Suprapubic skin (tissue), 4 donors: ENCODE results near the gene PMM1. TPM values are rescaled to one million over a fixed set of nuclear protein-coding genes. Genes with fewer than 3 reads are reported as not detected.

ENCODE experiments used
- DNase-seq, 2 donors: peaks; one replicate each; pipeline ENCODE4 v3.0.0-alpha.2; 2019; ENCODE audit warnings: low spot score in 2 of 2
- H3K27ac ChIP-seq: fragments of 200-600 bp; sonication (generic); one replicate; pipeline ENCODE4 v1.5.1; 2019
- H3K27me3 ChIP-seq: fragments of 200-600 bp; sonication (generic); one replicate; pipeline ENCODE4 v1.5.1; 2019
- H3K36me3 ChIP-seq: fragments of 200-600 bp; sonication (generic); one replicate; pipeline ENCODE4 v1.5.1; 2019
- H3K4me1 ChIP-seq: fragments of 200-600 bp; sonication (generic); one replicate; pipeline ENCODE4 v1.5.1; 2019
- H3K4me3 ChIP-seq: fragments of 200-600 bp; sonication (generic); one replicate; pipeline ENCODE4 v1.5.1; 2019; ENCODE audit warnings: mild to moderate bottlenecking
- H3K9me3 ChIP-seq: fragments of 200-600 bp; sonication (generic); one replicate; pipeline ENCODE4 v1.5.1; 2019
- EP300 ChIP-seq: sonication (generic); formaldehyde crosslinking; IDR thresholded peaks from one replicate; pipeline ENCODE4 v1.6.1; 2017; ENCODE audit warnings: antibody characterized with exemption
- POLR2A ChIP-seq, 2 donors: fragments of 450-650 bp; IDR thresholded peaks; one replicate each; pipeline ENCODE4 v1.6.1; 2017; ENCODE audit warnings: antibody characterized with exemption in 2 of 2, mild to moderate bottlenecking in 2 of 2, moderate library complexity in 2 of 2
- POLR2AphosphoS5 ChIP-seq, 3 donors: sonication (generic); formaldehyde crosslinking; IDR thresholded peaks; one replicate each; pipeline ENCODE4 v1.6.1; 2017; ENCODE audit warnings: antibody characterized with exemption in 3 of 3
- WGBS: methylation state at CpG from one replicate; pipeline ENCODE4 v1.1.5; 2018; 5-methylcytosine and 5-hydroxymethylcytosine counted together
- total RNA-seq, 4 donors: library from RNA; depleted of rRNA; stranded (reverse); fragments of >200 nt; gene quantifications; one replicate each; pipeline ENCODE4 v1.1.0, GENCODE V29; 2016
- TF ChIP-seq, protein P1 (sequence below), 2 donors: fragments of 200-600 bp in 1 of 2; fragments of 450-650 bp in 1 of 2; sonication (generic) in 1 of 2; IDR thresholded peaks; one replicate each; pipeline ENCODE4 v1.5.1; 2016 to 2019; ENCODE audit warnings: antibody characterized with exemption in 2 of 2, mild to moderate bottlenecking in 1 of 2, moderate library complexity in 1 of 2

PMM1 gene
- total RNA-seq, 4 donors from 2014 or later, result 35.7 to 48.5 (median 40.8) TPM

DNA sequence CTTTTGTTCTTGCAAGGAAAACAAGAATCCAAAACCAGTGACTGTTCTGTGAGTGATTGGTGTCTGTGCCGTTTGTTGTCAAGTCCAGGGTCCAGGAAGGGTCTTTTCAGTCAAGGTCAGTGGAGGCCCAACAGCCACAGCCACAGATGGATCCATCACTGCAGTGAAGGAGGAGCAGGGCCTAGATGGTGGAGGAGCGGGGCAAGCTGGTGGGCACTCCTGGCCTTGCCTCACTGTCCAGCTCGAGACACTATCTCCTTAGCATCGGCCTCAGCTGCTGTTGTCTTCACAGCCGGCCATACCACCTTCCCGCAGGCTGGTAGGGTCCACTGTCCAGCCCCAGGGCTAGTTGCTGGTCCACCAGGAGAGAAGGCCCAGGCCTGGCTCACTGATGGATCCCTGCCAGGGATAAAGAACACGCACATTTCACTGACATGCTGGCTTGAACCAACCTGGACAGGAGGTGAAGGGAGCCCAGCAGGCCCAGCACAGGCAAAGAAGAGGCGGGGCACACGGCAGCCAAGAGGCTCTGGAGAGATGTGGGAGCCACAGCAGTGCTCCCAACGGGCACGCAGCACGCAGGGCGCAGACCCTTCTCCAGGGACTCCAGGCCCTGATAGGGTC, 60.6 kb downstream of the PMM1 start:
- no peaks in the 10 kb centered on the region for H3K9me3 ChIP-seq
- peaks cover 80% of the 10 kb centered on the region for H3K36me3 ChIP-seq
- no peaks in the 10 kb centered on the region for H3K27me3 ChIP-seq
- no peak overlapping the region for H3K4me3 ChIP-seq
- TF ChIP-seq POLR2AphosphoS5 (IDR thresholded peaks at IDR 0.05) (no peak), EP300 (no peak), POLR2A (IDR thresholded peaks at IDR 0.05) (no peak)
- TF ChIP-seq, protein P1, sequence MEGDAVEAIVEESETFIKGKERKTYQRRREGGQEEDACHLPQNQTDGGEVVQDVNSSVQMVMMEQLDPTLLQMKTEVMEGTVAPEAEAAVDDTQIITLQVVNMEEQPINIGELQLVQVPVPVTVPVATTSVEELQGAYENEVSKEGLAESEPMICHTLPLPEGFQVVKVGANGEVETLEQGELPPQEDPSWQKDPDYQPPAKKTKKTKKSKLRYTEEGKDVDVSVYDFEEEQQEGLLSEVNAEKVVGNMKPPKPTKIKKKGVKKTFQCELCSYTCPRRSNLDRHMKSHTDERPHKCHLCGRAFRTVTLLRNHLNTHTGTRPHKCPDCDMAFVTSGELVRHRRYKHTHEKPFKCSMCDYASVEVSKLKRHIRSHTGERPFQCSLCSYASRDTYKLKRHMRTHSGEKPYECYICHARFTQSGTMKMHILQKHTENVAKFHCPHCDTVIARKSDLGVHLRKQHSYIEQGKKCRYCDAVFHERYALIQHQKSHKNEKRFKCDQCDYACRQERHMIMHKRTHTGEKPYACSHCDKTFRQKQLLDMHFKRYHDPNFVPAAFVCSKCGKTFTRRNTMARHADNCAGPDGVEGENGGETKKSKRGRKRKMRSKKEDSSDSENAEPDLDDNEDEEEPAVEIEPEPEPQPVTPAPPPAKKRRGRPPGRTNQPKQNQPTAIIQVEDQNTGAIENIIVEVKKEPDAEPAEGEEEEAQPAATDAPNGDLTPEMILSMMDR (IDR thresholded peaks at IDR 0.05), result no peak
- H3K27ac ChIP-seq, result no peak overlapping the region
- peaks cover 21% of the 10 kb centered on the region for H3K4me1 ChIP-seq
- 83% methylated on average over 11 of the region's 13 CpGs for WGBS
- DNase-seq, result no peak

DNA sequence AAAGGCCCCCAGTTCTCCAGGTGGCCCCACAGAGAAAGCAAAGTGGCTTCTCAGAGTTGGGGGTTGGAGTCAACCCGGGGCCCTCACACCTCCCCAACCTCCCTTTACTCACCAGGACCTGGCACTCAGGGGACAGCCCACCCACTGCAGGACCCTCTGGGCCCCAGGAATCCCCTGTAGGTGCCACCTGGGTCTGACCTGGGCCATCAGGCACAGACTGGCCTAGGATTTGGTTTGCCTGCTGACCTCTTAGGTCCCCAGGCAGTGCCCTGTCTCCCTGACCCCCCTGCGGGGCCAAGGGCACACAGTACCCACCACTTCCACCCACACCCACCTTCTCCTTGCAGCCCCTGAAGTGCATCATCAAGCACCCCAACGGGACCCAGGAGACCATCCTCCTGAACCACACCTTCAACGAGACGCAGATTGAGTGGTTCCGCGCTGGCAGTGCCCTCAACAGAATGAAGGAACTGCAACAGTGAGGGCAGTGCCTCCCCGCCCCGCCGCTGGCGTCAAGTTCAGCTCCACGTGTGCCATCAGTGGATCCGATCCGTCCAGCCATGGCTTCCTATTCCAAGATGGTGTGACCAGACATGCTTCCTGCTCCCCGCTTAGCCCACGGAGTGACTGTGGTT, 61.4 kb downstream of the PMM1 start:
- 75% methylated on average over 2 of the region's 16 CpGs for WGBS
- no peak for TF ChIP-seq POLR2AphosphoS5 (IDR thresholded peaks at IDR 0.05)
- no peak for TF ChIP-seq POLR2A (IDR thresholded peaks at IDR 0.05)
- TF ChIP-seq, protein P1 (IDR thresholded peaks at IDR 0.05), result no peak
- TF ChIP-seq EP300, result no peak
- Histone ChIP-seq H3K9me3 (no peaks in the 10 kb centered on the region), H3K27me3 (no peaks in the 10 kb centered on the region), H3K4me1 (peaks cover 24% of the 10 kb centered on the region), H3K27ac (no peak overlapping the region), H3K36me3 (peaks cover 88% of the 10 kb centered on the region), H3K4me3 (no peak overlapping the region)
- DNase-seq, result no peak

Other genes with a start within 250 kb of the PMM1 start
- 10 to 100 TPM; 36.1 to 87.4 (median 46.8) TPM for gene TEF, start 207.9 kb downstream of the PMM1 start, total RNA-seq
- gene TOB2, start 143.0 kb downstream of the PMM1 start, total RNA-seq, result 10 to 100 TPM; 39.7 to 62.1 (median 58.4) TPM
- 10 to 100 TPM; 26.7 to 47.1 (median 36.9) TPM for gene PHF5A, start 121.1 kb downstream of the PMM1 start, total RNA-seq
- gene ACO2, start 120.7 kb downstream of the PMM1 start, total RNA-seq, result 10 to 100 TPM; 67.4 to 81.9 (median 75.9) TPM
- 10 to 100 TPM; 18.5 to 32.7 (median 23.5) TPM for gene POLR3H, start 45.4 kb downstream of the PMM1 start, total RNA-seq
- gene CSDC2, start 28.8 kb downstream of the PMM1 start, total RNA-seq, result 1 to 10 TPM in 2 of 4 donors, under 1 TPM in 2; 0.40 to 2.6 (median 0.82) TPM
- 10 to 100 TPM; 25.6 to 32.9 (median 27.9) TPM for gene DESI1, start 31.2 kb upstream of the PMM1 start, total RNA-seq
- gene XRCC6, start 31.5 kb upstream of the PMM1 start, total RNA-seq, result 100 to 1,000 TPM; 131 to 194 (median 182) TPM
- 100 to 1,000 TPM; 113 to 159 (median 126) TPM for gene SNU13, start 99.0 kb upstream of the PMM1 start, total RNA-seq
- 1 to 10 TPM in 1 of 4 donors, under 1 TPM in 1, not detected in 2; 0.72 to 5.0 TPM for gene MEI1, start 109.7 kb upstream of the PMM1 start, total RNA-seq
- gene CCDC134, start 210.8 kb upstream of the PMM1 start, total RNA-seq, result 10 to 100 TPM; 10.1 to 22.0 (median 15.2) TPM
- gene SREBF2, start 243.3 kb upstream of the PMM1 start, total RNA-seq, result 100 to 1,000 TPM in 3 of 4 donors, 10 to 100 TPM in 1; 97.5 to 160 (median 146) TPM